SHP77 treated with DMSO at 0.1 percent for 48 hours (cell line): ENCODE data around the gene ODAM.
"Not testable (repeated sequence)": the region's sequence is repeated elsewhere in the genome, so short reads cannot be mapped to it uniquely, and the experiment has no call there.

Source experiments
- DNase-seq: peaks from one replicate; lab custom pipeline; 2025; lab: John Stamatoyannopoulos, UW

Gene ODAM, protein sequence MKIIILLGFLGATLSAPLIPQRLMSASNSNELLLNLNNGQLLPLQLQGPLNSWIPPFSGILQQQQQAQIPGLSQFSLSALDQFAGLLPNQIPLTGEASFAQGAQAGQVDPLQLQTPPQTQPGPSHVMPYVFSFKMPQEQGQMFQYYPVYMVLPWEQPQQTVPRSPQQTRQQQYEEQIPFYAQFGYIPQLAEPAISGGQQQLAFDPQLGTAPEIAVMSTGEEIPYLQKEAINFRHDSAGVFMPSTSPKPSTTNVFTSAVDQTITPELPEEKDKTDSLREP

DNA sequence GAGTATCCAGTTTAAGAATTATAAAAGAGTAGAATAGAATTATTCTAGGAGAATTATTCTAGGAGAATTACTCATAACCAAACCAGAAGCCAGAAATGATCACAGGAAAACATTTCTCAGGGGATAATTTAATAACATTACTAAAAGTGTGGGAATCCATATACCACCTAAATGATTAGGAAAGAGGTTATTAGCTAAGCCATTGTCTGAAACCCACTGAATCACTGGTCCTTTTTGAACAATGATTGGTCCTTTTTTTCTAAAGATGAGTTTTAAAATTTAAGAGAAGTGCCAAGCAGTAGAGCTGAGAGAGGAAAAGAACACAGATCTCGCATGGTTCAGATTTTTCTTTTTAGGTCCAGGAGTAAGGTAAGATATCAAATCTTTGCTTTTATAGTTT, at the start of gene ODAM:
TSS of gene ODAM (plus strand) at position 301 of the 400 bp plus-strand sequence. CDS start 819 bp downstream, outside the sequence.
- no peak for DNase-seq

DNA sequence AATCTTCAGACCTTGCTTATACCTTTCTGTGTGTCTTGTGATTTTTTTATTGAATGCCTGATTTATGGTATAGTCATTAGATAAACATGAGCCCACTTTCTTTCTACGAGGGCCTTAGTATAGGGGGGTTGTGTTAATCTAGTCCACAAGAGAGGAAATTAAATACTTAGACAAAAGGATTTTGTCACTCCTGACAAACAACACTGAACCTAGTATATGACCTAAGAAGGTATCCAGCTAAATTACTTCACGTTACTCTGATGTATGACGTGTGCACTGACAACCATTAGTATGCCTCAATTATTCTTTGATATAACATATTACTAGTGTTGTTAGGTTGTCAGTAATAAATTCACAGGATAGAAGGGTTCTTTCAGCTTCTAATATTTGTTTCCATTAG, 44.3 kb upstream of the ODAM start:
- DNase-seq, result no peak

DNA sequence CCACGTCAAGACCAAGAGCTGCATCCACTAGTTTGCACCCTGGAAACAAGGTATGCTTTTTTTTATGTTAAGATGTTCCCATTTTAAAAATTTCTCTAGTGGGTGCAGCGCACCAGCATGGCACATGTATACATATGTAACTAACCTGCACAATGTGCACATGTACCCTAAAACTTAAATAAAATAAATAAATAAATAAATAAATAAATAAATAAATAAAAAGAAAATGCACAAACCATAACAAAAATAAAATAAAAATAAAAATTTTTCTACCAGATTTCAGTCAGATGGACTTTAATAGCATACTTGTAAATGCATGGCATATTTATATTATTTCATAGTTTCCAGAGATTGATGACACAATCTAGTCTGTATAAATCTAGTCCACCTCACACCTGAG, 43.4 kb upstream of the ODAM start:
- no peak for DNase-seq

GRCh38 chr4:70153937-70154336, 41.6 kb upstream of the ODAM start, which contains the start of gene PRR27:
Gene PRR27 (plus strand): TSS chr4:70154237. CDS start chr4:70154376, 139 bp downstream.
- DNase-seq, result no peak

GRCh38 chr4:70158576-70158975, 36.9 kb upstream of the ODAM start:
- no peak for DNase-seq

- no peak for DNase-seq
These were observed 18.4 kb upstream of the ODAM start for GRCh38 chr4:70177090-70177489.

GRCh38 chr4:70178075-70178660, 17.4 kb upstream of the ODAM start:
- no peak for DNase-seq

GRCh38 chr4:70179811-70180210, 15.7 kb upstream of the ODAM start:
- no peak for DNase-seq

DNA sequence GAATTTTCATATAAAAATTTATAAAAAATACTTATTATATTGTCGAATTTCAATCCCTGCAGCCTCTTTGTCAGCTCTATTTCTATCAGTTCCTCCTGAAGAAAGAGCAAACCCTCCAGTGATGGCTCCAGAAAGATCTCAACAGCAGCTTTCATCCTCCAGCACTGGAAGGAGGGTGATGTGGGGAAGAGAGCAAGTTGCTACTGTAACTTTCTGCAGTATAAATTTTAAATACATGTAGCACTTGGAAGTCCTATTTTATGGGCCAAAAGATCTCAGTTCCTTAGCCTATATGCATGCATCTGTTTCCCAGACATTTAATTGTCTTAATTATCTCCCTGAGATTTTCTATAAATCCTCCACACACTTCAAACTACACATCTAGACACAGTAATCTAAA, 13.7 kb upstream of the ODAM start:
- no peak for DNase-seq

- no peak for DNase-seq
These were observed 12.9 kb upstream of the ODAM start for GRCh38 chr4:70182517-70183167.

- DNase-seq, result no peak
These were observed 12.2 kb upstream of the ODAM start for GRCh38 chr4:70183168-70183939.

- no peak for DNase-seq
These were observed 11.6 kb upstream of the ODAM start for GRCh38 chr4:70183940-70184246.

GRCh38 chr4:70187216-70187615, 8.3 kb upstream of the ODAM start:
- no peak for DNase-seq

DNA sequence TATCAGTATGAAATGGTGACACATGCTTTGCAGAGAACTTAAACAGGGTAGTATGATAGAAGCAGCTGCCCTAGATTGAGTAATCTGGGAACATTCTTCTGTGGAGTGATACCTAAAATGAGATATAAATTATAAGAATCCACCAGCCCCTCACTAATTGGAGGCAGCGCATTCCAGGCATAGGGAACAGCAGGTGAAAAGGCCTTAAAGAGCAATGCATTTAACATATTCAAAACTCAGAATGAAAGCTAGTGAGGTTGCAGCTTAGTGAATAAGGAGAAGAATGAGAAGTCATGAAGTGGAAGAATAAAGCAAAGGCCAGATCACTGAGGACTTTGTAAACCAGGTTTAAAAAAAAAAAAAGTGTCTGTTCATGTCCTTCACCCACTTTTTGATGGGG, 4.9 kb upstream of the ODAM start:
- no peak for DNase-seq

DNA sequence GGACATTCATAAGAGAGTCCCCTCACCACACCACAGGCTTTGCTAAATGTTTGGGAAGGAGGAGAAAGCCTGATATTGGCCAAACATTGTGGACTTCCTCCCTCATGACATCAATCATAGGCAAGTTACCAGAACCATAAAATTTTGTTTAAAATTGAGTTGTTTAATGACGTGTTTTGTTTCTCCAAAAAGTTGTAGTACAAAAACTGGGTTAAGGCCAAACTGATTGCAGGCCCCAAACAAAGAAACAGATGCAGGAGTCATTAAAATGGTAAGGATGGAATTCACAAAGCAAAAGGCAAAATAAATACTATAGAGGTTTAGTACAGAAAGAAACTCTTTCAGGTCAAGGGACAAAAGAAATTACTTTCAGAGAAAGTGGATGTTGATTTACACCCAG, 3.9 kb upstream of the ODAM start:
- DNase-seq, result no peak

DNA sequence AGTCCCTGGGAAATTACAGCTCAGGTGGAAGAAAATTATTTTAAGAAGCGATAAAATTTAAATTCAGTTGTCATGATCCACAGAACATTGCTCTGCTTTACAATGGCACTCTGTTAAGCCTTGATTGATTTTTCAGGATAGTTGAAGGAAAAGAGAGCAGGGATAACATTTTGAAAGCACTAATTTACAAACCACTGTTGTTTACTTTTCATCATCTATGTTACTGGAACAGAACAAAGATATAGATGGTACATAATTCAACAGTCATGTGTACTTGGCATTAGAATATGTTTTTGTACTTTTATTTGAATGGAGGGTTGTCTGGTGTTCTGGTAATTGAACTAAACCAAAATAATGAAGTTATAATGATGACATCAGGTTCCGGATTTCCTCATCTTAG, 2.6 kb upstream of the ODAM start:
- DNase-seq, result no peak

GRCh38 chr4:70196857-70197256, 1.3 kb downstream of the ODAM start:
- no peak for DNase-seq

DNA sequence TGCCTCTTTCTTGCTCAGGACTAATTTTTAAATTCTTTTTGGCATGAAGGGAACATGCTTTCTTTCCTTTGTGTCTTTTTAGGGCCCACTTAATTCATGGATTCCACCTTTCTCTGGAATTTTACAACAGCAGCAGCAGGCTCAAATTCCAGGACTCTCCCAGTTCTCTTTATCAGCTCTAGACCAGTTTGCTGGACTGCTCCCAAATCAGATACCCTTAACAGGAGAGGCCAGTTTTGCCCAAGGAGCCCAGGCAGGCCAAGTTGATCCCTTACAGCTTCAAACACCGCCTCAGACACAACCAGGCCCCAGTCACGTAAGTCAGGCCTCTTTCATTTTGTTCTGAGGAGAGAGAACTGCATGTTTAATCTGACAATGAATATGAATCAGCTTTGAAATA, 2.3 kb downstream of the ODAM start:
- DNase-seq, result no peak

DNA sequence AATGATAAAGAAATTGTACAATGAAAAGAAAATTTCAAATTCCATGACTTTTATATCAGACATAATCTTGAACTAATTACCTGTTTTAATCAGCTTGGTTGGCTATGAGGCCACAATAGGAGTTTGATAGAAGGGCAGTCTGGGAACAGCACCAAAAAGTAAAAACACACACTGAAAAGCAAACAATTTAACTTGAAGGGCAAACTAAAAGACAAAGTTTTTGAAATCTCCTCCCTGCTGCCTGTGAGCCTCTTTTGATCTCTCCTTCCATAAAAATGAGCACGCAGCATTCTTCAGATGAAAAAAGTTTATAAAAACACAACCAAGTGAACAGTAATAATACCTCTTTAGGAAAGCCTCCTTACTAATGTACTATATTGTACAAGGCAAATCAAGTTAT, 8.1 kb downstream of the ODAM start:
- no peak for DNase-seq

DNA sequence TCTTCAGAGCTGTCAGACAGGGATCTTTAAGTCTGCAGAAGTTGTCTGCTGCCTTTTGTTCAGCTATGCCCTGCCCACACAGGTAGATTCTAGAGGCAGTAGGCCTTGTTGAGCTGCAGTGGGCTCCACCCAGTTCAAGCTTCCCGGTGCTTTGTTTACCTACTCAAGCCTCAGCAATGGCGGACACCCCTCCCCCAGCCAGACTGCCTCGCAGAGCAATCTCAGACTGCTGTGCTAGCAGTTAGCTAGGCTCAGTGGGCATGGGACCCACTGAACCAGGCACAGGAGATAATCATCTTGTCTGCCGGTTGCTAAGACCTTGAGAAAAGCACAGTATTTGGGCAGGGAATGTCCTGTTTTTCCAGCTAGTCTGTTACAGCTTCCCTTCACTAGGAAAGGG, 17.2 kb downstream of the ODAM start:
- DNase-seq, result not testable (repeated sequence)

GRCh38 chr4:70216109-70216508, 20.6 kb downstream of the ODAM start:
- DNase-seq, result not testable (repeated sequence)

GRCh38 chr4:70216550-70216949, 21.0 kb downstream of the ODAM start:
- not testable (repeated sequence) for DNase-seq

GRCh38 chr4:70221389-70221788, 25.9 kb downstream of the ODAM start:
- not testable (repeated sequence) for DNase-seq
